Caco-2 (cell line): ENCODE results near the gene SLC6A8. TPM values are rescaled to one million over a fixed set of nuclear protein-coding genes. Genes with fewer than 3 reads are reported as not detected.
"Not testable (repeated sequence)": the region's sequence is repeated elsewhere in the genome, so short reads cannot be mapped to it uniquely, and the experiment has no call there.

Experiments
- BruUV-seq: library from RNA; stranded (reverse); fragments of 400-500 nt; replicated peaks from 2 replicates; lab custom pipeline; 2021; lab: Mats Ljungman, UMichigan
- CTCF ChIA-PET: fragments of 300-600 bp; sonication (Branson Sonifier 250); formaldehyde crosslinking; loops from one replicate; lab custom pipeline; 2022; ENCODE audit warnings: antibody characterized with exemption; lab: Charles Lee
- POLR2A ChIA-PET: fragments of 300-600 bp; sonication (Branson Sonifier 250); formaldehyde crosslinking; loops from one replicate; lab custom pipeline; 2022; ENCODE audit warnings: antibody characterized with exemption; lab: Charles Lee
- DNase-seq, 2 experiments: peaks; one replicate each; pipeline versions ENCODE4 v3.0.0 to v3.0.0-alpha.2; 2020 to 2022
- H3K27me3 ChIP-seq: replicated peaks from 2 replicates; pipeline ENCODE4 v1.6.0; 2011; ENCODE audit warnings: low read length; ENCODE audit not compliant: control insufficient read depth, insufficient read depth
- H3K36me3 ChIP-seq: 2 replicates; pipeline ENCODE4 v1.5.1; 2011; ENCODE audit warnings: low read length; ENCODE audit not compliant: control insufficient read depth, insufficient read depth
- H3K4me1 ChIP-seq: fragments of 250-450 bp; sonication (Bioruptor Pico); 2 replicates; pipeline ENCODE4 v1.5.1; 2020; ENCODE audit warnings: mild to moderate bottlenecking
- H3K4me3 ChIP-seq: 2 replicates; pipeline ENCODE4 v1.5.1; 2011; ENCODE audit warnings: low read depth, mild to moderate bottlenecking, control low read depth, low read length
- H3K9me3 ChIP-seq: fragments of 250-450 bp; sonication (Bioruptor Pico); 2 replicates; pipeline ENCODE4 v1.5.1; 2020; ENCODE audit warnings: mild to moderate bottlenecking, moderate library complexity
- H3K27ac Mint-ChIP-seq: one replicate; pipeline ENCODE4 v1.8.0; 2022; ENCODE audit warnings: mixed read lengths; ENCODE audit not compliant: unreplicated experiment
- H3K27me3 Mint-ChIP-seq: one replicate; pipeline ENCODE4 v1.8.0; 2022; ENCODE audit warnings: mixed read lengths; ENCODE audit not compliant: insufficient read depth, unreplicated experiment
- H3K36me3 Mint-ChIP-seq: one replicate; pipeline ENCODE4 v1.8.0; 2022; ENCODE audit warnings: mild to moderate bottlenecking, mixed read lengths; ENCODE audit not compliant: insufficient read depth, unreplicated experiment
- H3K4me1 Mint-ChIP-seq: one replicate; pipeline ENCODE4 v1.8.0; 2022; ENCODE audit warnings: low read depth, mixed read lengths; ENCODE audit not compliant: unreplicated experiment
- H3K4me3 Mint-ChIP-seq: one replicate; pipeline ENCODE4 v1.8.0; 2022; ENCODE audit warnings: mild to moderate bottlenecking, moderate library complexity, mixed read lengths; ENCODE audit not compliant: unreplicated experiment
- H3K9me3 Mint-ChIP-seq: one replicate; pipeline ENCODE4 v1.8.0; 2022; ENCODE audit warnings: mixed read lengths; ENCODE audit not compliant: unreplicated experiment
- intact Hi-C: fragments of 100-400 bp; cut with micrococcal nuclease; formaldehyde crosslinking; loops from one replicate; pipeline ENCODE4 v1.10.0; 2022; ENCODE audit not compliant: unreplicated experiment
- total RNA-seq: library from RNA; stranded (reverse); gene quantifications from 2 replicates; pipeline ENCODE4 v1.2.3, GENCODE V29; 2022
- TF ChIP-seq, protein P1 (sequence below), 2 experiments: fragments of 200-600 bp in 1 of 2; IDR thresholded peaks; 1 replicate in 1 of 2; 2 replicates in 1 of 2; pipeline versions ENCODE4 v1.5.1 to v1.8.0; 2011 to 2022; ENCODE audit warnings: antibody characterized with exemption in 1 of 2, control low read depth in 1 of 2, inconsistent platforms in 1 of 2, low read depth in 1 of 2, low read length in 1 of 2, mild to moderate bottlenecking in 1 of 2, moderate library complexity in 1 of 2; ENCODE audit not compliant: insufficient read depth in 1 of 2, severe bottlenecking in 1 of 2, unreplicated experiment in 1 of 2

Gene SLC6A8
- total RNA-seq, 1 experiment from 2014 or later = 8.8 TPM

DNA sequence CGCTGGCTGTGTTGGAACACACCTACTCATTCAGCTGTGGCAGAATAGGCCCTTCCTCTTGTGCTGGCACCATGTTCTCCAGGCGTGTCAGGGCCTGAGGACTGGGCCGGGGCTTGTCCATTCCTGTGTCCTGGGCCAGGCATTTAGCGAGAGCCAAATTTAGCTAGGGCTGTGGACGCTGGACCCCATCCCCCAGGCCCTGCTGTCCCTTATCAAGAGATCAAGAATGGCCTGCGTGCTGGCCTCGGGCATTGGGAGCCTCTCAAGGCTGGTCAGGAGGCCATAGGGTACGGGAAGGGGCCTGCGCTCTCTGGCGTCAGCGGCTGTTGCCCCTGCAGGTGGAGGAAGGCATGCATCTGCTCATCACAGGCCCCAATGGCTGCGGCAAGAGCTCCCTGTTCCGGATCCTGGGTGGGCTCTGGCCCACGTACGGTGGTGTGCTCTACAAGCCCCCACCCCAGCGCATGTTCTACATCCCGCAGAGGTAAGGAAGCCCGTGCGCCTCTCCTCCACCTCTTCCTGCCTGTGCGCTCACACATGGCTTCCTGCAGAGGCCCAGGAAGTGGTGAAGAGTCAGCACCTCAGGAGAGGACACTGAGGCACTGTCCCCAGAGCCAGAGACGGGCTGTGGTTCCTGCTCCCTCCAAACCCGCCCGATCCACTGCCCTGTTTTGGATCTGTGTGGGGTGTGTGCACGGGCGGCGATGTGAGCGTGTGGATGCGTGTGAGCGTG is 52.2 kb downstream of the SLC6A8 start:
- Histone ChIP-seq H3K4me3 (no peak overlapping the region), H3K36me3 (no peaks in the 10 kb centered on the region), H3K4me1 (no peaks in the 10 kb centered on the region), H3K27me3 (no peaks in the 10 kb centered on the region), H3K9me3 (no peaks in the 10 kb centered on the region)
- Mint-ChIP-seq H3K36me3 (no peaks in the 10 kb centered on the region), H3K4me1 (no peaks in the 10 kb centered on the region), H3K9me3 (no peaks in the 10 kb centered on the region), H3K27me3 (no peaks in the 10 kb centered on the region), H3K4me3 (no peak overlapping the region), H3K27ac (no peak overlapping the region)
- no TSS peak for BruUV-seq
- DNase-seq = no peak
- intact Hi-C loops = no loop called here
- TF ChIP-seq, protein P1, sequence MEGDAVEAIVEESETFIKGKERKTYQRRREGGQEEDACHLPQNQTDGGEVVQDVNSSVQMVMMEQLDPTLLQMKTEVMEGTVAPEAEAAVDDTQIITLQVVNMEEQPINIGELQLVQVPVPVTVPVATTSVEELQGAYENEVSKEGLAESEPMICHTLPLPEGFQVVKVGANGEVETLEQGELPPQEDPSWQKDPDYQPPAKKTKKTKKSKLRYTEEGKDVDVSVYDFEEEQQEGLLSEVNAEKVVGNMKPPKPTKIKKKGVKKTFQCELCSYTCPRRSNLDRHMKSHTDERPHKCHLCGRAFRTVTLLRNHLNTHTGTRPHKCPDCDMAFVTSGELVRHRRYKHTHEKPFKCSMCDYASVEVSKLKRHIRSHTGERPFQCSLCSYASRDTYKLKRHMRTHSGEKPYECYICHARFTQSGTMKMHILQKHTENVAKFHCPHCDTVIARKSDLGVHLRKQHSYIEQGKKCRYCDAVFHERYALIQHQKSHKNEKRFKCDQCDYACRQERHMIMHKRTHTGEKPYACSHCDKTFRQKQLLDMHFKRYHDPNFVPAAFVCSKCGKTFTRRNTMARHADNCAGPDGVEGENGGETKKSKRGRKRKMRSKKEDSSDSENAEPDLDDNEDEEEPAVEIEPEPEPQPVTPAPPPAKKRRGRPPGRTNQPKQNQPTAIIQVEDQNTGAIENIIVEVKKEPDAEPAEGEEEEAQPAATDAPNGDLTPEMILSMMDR (IDR thresholded peaks at IDR 0.05; ENCODE audit: insufficient read depth in 1 of 2, low read depth in 1 of 2, low read length in 1 of 2, severe bottlenecking in 1 of 2, unreplicated experiment in 1 of 2) = no peak
- ChIA-PET POLR2A (no interaction called here), CTCF (no interaction called here)

GRCh38 chrX:153740631-153741222 is 53.0 kb downstream of the SLC6A8 start:
- DNase-seq = no peak

GRCh38 chrX:153741446-153741845 is 53.7 kb downstream of the SLC6A8 start:
- CTCF ChIA-PET = no interaction called here
- Histone ChIP-seq H3K36me3 (no peaks in the 10 kb centered on the region), H3K27me3 (no peaks in the 10 kb centered on the region), H3K9me3 (no peaks in the 10 kb centered on the region), H3K4me3 (no peak overlapping the region), H3K4me1 (no peaks in the 10 kb centered on the region)
- POLR2A ChIA-PET = no interaction called here
- no peak for DNase-seq
- TF ChIP-seq, protein P1 (IDR thresholded peaks at IDR 0.05; ENCODE audit: insufficient read depth in 1 of 2, low read depth in 1 of 2, low read length in 1 of 2, severe bottlenecking in 1 of 2, unreplicated experiment in 1 of 2) = no peak
- Mint-ChIP-seq H3K27me3 (peaks cover 3% of the 10 kb centered on the region), H3K4me1 (no peaks in the 10 kb centered on the region), H3K36me3 (no peaks in the 10 kb centered on the region), H3K27ac (no peak overlapping the region), H3K9me3 (no peaks in the 10 kb centered on the region), H3K4me3 (no peak overlapping the region)
- BruUV-seq = no TSS peak
- intact Hi-C loops = no loop called here

More at GRCh38 chrX:153740631-153741222, 53.0 kb downstream of the SLC6A8 start:
- ChIA-PET CTCF (no interaction called here), POLR2A (no interaction called here)
- Mint-ChIP-seq H3K27me3 (no peaks in the 10 kb centered on the region), H3K36me3 (no peaks in the 10 kb centered on the region), H3K9me3 (no peaks in the 10 kb centered on the region), H3K4me3 (no peak overlapping the region), H3K27ac (no peak overlapping the region), H3K4me1 (no peaks in the 10 kb centered on the region)
- Histone ChIP-seq H3K9me3 (no peaks in the 10 kb centered on the region), H3K36me3 (no peaks in the 10 kb centered on the region), H3K27me3 (no peaks in the 10 kb centered on the region), H3K4me1 (no peaks in the 10 kb centered on the region), H3K4me3 (no peak overlapping the region)
- TF ChIP-seq, protein P1 (IDR thresholded peaks at IDR 0.05; ENCODE audit: insufficient read depth in 1 of 2, low read depth in 1 of 2, low read length in 1 of 2, severe bottlenecking in 1 of 2, unreplicated experiment in 1 of 2) = no peak
- intact Hi-C loops = no loop called here
- no TSS peak for BruUV-seq

DNA sequence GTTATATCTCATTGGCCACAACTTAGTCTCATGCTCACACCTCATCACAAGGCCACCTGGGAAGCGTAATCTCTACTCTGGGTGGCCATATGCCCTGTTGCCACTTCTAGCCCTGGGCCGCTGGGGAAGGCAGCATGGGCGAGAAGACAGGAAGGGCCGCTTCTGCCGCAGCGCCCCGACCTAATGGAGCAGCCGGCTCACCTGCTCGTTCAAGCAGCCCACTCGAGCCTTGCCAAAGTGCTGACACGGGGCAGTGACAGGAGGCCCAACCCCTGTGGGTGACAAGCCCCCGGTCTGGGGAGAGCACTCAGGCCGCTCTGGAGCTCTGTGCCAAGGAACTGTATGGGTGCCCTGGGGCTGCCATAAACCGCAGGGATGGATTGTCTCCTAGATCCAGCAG is 54.4 kb downstream of the SLC6A8 start:
- H3K27ac Mint-ChIP-seq, H3K36me3 Mint-ChIP-seq, BruUV-seq, H3K4me3 ChIP-seq, intact Hi-C loops, H3K27me3 Mint-ChIP-seq, H3K4me1 Mint-ChIP-seq, H3K27me3 ChIP-seq, H3K9me3 ChIP-seq, DNase-seq, H3K4me1 ChIP-seq, CTCF ChIA-PET, H3K36me3 ChIP-seq, H3K4me3 Mint-ChIP-seq, H3K9me3 Mint-ChIP-seq, POLR2A ChIA-PET: not testable (repeated sequence)
